GM19397 (cell line): ENCODE measurements around the gene LCN9.
"Not testable (repeated sequence)": the region's sequence is repeated elsewhere in the genome, so short reads cannot be mapped to it uniquely, and the experiment has no call there.

Source experiments
- ATAC-seq: cut with Tn5 transposase; IDR thresholded peaks from one replicate; pipeline ENCODE4 v1.9.1; 2021; ENCODE audit warnings: mild to moderate bottlenecking, moderate library complexity; ENCODE audit not compliant: unreplicated experiment

The LCN9 gene

GRCh38 chr9:135662758-135663450, at the start of gene LCN9:
Gene LCN9 (plus strand): TSS chr9:135663309. CDS start chr9:135663322, 13 bp downstream.
- ATAC-seq, result no peak

- ATAC-seq, result no peak
These were observed 48.9 kb upstream of the LCN9 start for GRCh38 chr9:135613946-135614805.

GRCh38 chr9:135614821-135615665, 48.1 kb upstream of the LCN9 start:
- no peak for ATAC-seq

GRCh38 chr9:135615666-135616618, 47.2 kb upstream of the LCN9 start:
- ATAC-seq, result no peak

GRCh38 chr9:135616619-135617537, 46.2 kb upstream of the LCN9 start:
- no peak for ATAC-seq

- no peak for ATAC-seq
These were observed 45.6 kb upstream of the LCN9 start for GRCh38 chr9:135617538-135617900.

- ATAC-seq, result no peak
These were observed 45.1 kb upstream of the LCN9 start for GRCh38 chr9:135617991-135618411.

GRCh38 chr9:135618866-135619598, 44.1 kb upstream of the LCN9 start:
- no peak for ATAC-seq

GRCh38 chr9:135619599-135619886, 43.6 kb upstream of the LCN9 start:
- no peak for ATAC-seq

GRCh38 chr9:135620558-135620957, 42.6 kb upstream of the LCN9 start:
- ATAC-seq, result no peak

- no peak for ATAC-seq
These were observed 40.6 kb upstream of the LCN9 start for GRCh38 chr9:135622415-135623020.

GRCh38 chr9:135624282-135624681, 38.8 kb upstream of the LCN9 start:
- ATAC-seq, result no peak

GRCh38 chr9:135632841-135633240, 30.3 kb upstream of the LCN9 start:
- no peak for ATAC-seq

- ATAC-seq, result not testable (repeated sequence)
These were observed 26.1 kb upstream of the LCN9 start for GRCh38 chr9:135636930-135637530.

GRCh38 chr9:135639196-135639595, 23.9 kb upstream of the LCN9 start, which contains the start of gene GLT6D1:
Gene GLT6D1 (minus strand): TSS chr9:135639540. CDS start chr9:135639187, 353 bp downstream.
- ATAC-seq, result no peak

GRCh38 chr9:135641047-135641446, 22.1 kb upstream of the LCN9 start:
- no peak for ATAC-seq

- no peak for ATAC-seq
These were observed 21.4 kb upstream of the LCN9 start for GRCh38 chr9:135641745-135642144.
